SHP77 treated with DMSO at 0.1 percent for 48 hours (cell line): ENCODE results near the gene AADACL3.

Experiments
- DNase-seq: peaks from one replicate; lab custom pipeline; 2025; lab: John Stamatoyannopoulos, UW

Gene AADACL3

DNA sequence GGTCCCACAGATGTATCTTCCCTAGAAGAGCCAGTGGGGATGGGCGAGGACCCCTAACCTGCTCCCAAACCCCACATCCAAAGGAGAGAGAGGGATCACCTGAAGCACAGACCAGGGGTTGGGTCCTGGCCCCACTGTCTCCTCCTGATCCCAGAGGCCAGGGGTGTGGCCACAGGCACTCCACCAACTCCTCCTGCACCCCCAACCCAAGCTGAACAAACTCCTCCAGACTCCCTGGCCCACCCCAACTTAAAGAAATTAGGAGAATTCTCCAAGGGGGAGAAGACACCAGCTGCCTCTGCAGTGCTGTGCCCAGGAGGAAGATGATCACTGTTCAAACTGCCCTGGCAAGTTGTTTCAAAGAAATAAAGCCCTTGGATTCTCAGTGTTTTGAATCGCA is 53.1 kb downstream of the AADACL3 start:
- no peak for DNase-seq

DNA sequence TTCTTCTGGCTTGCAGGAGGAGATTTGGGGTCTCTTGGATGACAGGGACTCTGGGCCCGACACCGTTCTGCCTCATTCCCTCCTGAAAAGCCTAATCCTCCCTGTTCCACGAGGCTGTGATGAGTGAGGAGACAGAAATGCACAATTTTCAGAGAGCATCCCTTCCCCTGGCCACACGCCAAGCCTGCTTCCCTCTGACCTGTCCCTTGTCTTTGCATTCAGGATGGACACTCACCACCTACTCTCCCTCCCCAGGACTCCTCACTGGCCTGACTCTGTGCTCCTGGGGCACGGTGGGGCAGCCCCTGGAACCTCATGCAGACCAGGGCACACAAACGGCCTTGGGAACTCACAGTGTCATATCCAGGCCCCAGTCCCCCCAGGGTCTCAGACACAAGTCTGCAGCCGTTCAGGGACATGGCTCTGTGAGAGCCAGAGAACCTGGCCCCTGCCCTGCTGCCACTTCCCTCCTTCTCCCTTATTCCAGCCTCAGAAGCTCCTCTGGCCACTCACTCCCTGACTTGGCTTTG is 54.1 kb downstream of the AADACL3 start:
- DNase-seq = no peak

DNA sequence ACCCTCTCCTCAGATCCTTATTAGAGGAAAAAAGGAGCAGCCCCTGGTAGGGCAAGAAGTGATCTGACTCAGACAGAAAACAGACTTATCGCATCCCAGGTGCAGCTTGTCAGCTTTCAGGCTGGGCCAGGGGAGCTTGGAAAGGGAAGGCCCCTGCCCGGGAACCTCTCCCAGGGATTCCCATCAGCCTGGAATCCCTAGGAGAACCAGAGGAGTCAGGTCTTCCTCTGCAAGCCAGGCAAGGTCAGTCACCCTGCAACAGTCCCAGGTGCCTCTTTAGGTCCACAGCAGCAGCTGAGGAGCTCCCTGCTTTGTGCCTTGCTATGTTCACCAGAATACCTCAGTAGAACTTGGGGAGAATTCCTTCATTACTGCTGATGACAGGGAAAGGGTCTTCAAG is 54.7 kb downstream of the AADACL3 start:
- no peak for DNase-seq

DNA sequence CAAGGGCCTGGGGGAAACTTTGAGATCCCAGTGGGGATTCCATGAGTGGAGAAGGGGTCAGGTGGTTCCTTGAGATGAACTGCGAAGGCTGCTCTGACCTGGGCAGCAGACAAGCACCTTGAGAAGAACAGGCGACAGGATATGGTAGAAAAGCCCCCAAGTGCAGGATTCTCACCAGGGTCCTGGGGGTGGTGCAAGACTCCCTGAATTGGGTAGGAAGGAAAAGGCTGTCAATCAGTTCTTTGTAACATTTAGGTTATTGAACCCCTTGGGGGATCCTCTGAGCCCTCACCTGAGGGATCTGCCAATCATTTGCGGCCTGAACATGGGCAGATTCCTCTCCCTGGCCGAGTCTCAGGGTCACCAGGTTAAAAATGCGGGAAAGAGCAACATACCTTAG is 55.3 kb downstream of the AADACL3 start:
- no peak for DNase-seq

DNA sequence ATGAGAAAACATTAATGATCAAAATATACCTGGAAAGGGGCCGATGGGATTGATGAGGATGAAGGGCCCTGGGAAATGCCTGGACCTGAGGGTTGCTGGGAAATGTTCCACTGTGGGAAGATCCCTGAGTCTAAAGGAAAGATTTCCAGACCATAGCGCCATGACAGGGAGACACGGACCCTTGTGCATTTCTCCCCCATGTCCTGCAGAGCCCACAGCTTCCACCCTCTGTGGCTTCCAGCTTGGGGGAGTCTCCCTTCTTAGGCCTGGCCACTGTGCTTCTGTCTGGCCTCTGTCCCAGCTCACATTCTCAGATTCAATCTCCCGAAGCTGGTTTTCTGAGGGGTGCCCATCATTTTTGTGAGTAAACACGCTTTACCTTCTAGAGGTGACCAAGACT is 56.6 kb downstream of the AADACL3 start:
- no peak for DNase-seq

DNA sequence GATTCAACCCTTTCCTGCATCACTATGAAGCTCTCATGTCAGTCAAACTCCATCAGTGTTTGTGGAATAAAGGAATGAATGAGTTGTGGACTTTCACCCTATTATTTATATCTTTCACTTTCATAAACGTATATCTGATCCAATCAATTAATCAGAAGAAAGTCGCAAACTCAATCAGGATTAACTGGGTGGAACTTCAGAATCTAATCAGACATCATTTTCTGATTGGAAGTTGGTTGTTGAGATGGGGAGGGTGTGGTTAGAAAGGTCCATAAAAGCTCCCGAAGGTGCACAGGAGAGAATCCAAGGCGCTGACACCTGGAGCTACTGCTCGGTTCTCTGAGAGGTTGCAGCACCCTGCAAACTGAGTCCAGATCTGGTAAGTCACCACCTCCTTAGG is 57.5 kb downstream of the AADACL3 start, which contains the start of gene PRAMEF12:
Gene PRAMEF12, plus strand, starts transcription at position 301 of the 400 bp plus-strand sequence. CDS start 1,130 bp downstream, outside the sequence.
- no peak for DNase-seq

DNA sequence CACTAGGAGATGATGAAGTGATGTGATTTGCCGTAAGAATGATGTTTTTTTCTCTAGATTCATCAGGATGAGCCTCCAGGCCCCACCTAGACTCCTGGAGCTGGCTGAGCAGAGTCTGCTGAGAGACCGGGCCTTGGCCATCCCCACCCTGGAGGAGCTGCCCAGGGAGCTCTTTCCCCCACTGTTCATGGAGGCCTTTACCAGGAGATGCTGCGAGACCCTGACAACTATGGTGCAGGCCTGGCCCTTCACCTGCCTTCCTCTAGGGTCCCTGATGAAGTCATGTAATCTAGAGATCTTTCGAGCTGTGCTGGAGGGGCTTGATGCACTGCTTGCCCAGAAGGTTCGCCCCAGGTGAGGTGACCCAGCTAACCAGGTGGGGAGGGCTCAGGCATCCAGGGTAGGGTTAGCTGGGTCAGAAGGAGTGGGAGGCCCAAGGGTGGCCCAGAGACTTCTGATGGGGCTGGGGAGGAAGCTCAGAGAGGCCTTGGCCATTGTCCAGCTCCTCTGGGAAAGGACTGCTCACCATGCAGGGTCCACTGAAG is 59.0 kb downstream of the AADACL3 start:
- no peak for DNase-seq

DNA sequence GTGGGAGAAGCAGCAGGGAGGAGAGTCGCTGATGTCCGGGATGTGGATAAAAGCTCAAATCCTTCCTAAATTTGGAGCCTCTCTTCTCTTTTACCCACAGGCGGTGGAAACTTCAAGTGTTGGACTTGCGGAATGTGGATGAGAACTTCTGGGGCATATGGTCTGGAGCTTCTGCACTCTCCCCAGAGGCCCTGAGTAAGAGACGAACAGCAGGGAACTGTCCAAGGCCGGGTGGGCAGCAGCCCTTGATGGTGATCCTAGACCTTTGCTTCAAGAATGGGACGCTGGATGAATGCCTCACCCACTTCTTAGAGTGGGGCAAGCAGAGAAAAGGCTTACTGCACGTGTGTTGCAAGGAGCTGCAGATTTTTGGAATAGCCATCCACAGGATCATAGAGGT is 59.5 kb downstream of the AADACL3 start:
- no peak for DNase-seq

DNA sequence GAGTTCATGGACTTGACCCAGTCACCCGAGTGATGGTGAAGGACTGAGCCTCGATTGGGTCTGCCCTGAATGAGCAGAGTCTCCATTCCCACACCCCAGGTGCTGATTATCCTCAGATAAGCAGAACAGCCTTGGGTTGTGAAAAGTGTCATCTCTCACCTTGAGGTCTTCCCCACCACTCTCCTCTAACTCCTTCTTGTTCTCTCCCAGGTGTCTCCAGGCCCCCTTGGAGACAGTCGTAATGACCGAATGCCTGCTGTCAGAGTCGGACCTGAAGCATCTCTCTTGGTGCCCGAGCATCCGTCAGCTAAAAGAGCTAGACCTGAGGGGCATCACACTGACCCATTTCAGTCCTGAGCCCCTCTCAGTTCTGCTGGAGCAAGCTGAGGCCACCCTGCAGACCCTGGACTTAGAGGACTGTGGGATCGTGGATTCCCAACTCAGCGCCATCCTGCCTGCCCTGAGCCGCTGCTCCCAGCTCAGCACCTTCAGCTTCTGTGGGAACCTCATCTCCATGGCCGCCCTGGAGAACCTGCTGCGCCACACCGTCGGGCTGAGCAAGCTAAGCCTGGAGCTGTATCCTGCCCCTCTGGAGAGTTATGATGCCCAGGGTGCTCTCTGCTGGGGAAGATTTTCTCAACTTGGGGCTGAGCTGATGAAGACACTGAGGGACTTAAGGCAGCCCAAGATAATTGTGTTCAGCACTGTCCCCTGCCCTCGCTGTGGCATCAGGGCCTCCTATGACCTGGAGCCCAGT is 61.1 kb downstream of the AADACL3 start:
- no peak for DNase-seq
